UCSD-AML1 (cell line): ENCODE data around the gene MASP1.

Experiments used
- DNase-seq: peaks from one replicate; lab custom pipeline; 2025; ENCODE audit not compliant: unreplicated experiment; lab: John Stamatoyannopoulos, UW

Gene MASP1

DNA sequence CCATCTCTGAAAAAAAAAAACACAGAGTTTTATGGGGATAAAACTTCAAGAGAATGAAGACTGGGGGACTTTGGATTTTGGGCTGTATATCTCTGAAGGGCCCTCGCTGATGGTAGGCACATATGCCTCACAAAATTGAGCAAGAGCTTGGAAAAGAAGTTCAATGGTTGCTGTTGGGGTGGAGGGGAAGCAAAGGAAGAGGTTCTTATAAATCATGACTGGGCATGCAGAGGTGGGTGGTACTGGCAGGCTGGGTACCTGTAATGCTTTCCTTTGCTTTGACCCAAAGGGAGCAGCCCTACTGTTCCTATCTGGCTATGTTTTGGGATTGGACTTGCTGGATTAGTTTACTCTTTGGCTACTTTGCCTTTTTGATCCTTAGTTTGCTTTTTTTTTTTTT lies 100.3 kb downstream of the MASP1 start:
- no peak for DNase-seq

- DNase-seq: no peak
Measured at GRCh38 chr3:187188931-187189330, 102.6 kb downstream of the MASP1 start.

- no peak for DNase-seq
Measured at GRCh38 chr3:187186801-187187421, 104.6 kb downstream of the MASP1 start.

- no peak for DNase-seq
Measured at GRCh38 chr3:187186375-187186774, 105.2 kb downstream of the MASP1 start.

GRCh38 chr3:187185759-187186158 lies 105.8 kb downstream of the MASP1 start:
- DNase-seq: no peak
